Measurements from ENCODE around the gene PARD3. TPM values are rescaled to one million over a fixed set of nuclear protein-coding genes. Genes with fewer than 3 reads are reported as not detected.

Gene PARD3
- total RNA-seq, 1 donor from 2014 or later: 76.4 TPM

DNA sequence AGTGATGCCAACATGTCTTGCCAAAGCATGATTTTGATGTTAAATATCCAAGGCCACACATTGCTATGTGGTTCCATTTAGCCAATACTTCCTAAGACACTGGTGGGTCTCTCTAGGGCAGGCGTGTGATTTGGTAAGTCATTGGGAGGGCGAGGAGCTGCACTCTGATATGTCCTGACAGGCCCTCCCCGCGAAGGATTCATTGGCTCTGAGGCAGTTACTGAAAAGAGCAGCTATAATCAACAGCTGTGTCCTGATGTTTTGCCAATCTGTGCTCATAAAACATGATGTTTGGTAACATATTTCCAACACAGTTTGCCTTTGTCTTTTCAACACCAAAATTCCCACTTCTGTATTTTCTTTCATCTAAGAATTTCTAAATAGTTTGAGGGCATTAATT is 646.7 kb downstream of the PARD3 start:
- Histone ChIP-seq H3K27me3 (ENCODE audit: control insufficient read depth, insufficient read depth, low read length) (no peaks in the 10 kb centered on the region), H3K36me3 (ENCODE audit: control insufficient read depth, insufficient read depth, low read length) (no peaks in the 10 kb centered on the region), H3K4me3 (ENCODE audit: low read depth, low read length) (no peak overlapping the region)
- TF ChIP-seq, protein P1, sequence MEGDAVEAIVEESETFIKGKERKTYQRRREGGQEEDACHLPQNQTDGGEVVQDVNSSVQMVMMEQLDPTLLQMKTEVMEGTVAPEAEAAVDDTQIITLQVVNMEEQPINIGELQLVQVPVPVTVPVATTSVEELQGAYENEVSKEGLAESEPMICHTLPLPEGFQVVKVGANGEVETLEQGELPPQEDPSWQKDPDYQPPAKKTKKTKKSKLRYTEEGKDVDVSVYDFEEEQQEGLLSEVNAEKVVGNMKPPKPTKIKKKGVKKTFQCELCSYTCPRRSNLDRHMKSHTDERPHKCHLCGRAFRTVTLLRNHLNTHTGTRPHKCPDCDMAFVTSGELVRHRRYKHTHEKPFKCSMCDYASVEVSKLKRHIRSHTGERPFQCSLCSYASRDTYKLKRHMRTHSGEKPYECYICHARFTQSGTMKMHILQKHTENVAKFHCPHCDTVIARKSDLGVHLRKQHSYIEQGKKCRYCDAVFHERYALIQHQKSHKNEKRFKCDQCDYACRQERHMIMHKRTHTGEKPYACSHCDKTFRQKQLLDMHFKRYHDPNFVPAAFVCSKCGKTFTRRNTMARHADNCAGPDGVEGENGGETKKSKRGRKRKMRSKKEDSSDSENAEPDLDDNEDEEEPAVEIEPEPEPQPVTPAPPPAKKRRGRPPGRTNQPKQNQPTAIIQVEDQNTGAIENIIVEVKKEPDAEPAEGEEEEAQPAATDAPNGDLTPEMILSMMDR (IDR thresholded peaks at IDR 0.05; ENCODE audit: insufficient read depth, low read length, poor library complexity, severe bottlenecking): no peak
- DNase-seq (ENCODE audit: low read depth): no peak

- TF ChIP-seq, protein P1 (IDR thresholded peaks at IDR 0.05; ENCODE audit: insufficient read depth, low read length, poor library complexity, severe bottlenecking): no peak
- Histone ChIP-seq H3K36me3 (ENCODE audit: control insufficient read depth, insufficient read depth, low read length) (no peaks in the 10 kb centered on the region), H3K27me3 (ENCODE audit: control insufficient read depth, insufficient read depth, low read length) (no peaks in the 10 kb centered on the region), H3K4me3 (ENCODE audit: low read depth, low read length) (no peak overlapping the region)
- no peak for DNase-seq (ENCODE audit: low read depth)
These were observed 648.3 kb downstream of the PARD3 start for GRCh38 chr10:34166823-34167222.

DNA sequence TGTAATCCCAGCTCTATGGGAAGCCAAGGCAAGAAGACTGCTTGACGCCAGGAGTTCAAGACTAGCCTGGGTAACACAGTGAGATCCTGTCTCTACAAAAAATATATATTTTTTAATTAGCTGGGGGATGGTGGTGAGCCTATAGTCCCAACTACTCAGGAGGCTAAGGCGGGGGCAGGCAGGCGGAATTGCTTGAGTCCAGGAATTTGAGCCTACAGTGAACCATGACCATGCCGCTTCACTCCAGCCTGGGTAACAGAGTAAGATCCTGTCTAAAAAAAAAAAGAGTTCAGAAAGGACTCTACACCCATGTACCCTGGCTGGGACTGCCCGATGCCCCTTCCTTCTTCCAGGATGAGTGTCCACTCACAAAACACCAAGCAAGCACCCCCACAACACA is 648.7 kb downstream of the PARD3 start:
- Histone ChIP-seq H3K27me3 (ENCODE audit: control insufficient read depth, insufficient read depth, low read length) (no peaks in the 10 kb centered on the region), H3K4me3 (ENCODE audit: low read depth, low read length) (no peak overlapping the region), H3K36me3 (ENCODE audit: control insufficient read depth, insufficient read depth, low read length) (no peaks in the 10 kb centered on the region)
- TF ChIP-seq, protein P1 (IDR thresholded peaks at IDR 0.05; ENCODE audit: insufficient read depth, low read length, poor library complexity, severe bottlenecking): no peak
- DNase-seq (ENCODE audit: low read depth): no peak

DNA sequence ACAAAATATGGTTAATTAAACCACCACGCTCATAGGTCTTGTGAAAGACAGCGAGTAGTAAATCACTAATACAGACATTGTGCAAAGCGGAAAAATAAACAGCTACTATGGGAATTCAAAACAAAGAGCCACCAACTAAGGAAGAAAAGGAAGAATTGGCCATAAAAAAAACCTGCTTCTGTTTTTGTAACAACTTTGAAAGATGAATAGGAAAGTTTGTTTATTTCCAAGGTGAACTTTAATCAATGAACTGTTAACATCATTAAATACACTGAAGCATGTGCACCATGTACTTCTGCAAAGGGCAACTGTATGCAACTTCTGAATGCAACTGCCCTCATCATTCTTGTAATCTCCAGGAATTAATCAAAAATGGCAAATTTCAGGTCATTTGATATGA is 651.1 kb downstream of the PARD3 start:
- no peak for DNase-seq (ENCODE audit: low read depth)
- TF ChIP-seq, protein P1 (IDR thresholded peaks at IDR 0.05; ENCODE audit: insufficient read depth, low read length, poor library complexity, severe bottlenecking): no peak
- Histone ChIP-seq H3K4me3 (ENCODE audit: low read depth, low read length) (no peak overlapping the region), H3K36me3 (ENCODE audit: control insufficient read depth, insufficient read depth, low read length) (no peaks in the 10 kb centered on the region), H3K27me3 (ENCODE audit: control insufficient read depth, insufficient read depth, low read length) (no peaks in the 10 kb centered on the region)

DNA sequence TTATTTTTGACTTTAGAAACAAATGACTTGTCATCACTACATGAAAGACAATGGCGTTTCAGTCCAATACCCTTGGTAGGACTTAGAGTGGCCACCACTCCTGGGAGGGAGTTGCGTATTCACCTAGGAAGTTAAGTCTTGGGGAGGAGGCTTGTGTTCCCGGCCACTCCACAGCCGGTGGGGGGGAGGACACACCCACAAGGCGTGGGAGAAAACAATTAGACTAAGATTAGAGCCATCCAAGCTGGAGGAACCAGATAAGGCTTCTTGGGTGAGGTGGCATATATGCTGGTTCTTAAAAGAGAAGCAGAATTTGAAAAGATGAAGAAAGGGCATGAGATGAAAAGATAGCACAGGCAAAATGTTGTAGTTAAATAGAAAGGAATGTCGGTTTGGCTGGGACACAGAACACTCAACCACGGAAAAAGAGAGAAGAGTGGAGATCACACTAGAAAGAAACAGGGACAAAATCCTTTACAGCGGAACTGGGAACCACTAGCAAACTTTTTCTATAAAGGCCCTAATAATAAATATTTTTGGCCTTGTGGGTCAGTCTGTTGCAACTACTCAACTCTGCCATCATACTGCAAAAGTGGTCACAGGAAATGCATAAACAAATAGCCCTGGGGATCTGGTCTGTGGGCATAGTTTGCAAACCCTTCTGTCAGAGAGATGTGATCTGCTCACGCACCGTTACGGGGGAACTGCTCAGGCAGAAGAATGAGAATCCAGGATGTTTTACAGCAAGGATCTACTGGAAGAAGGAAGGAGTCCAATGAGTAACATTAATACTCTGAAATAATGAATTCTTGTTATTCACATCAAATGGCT is 651.8 kb downstream of the PARD3 start:
- DNase-seq (ENCODE audit: low read depth): no peak
- Histone ChIP-seq H3K27me3 (ENCODE audit: control insufficient read depth, insufficient read depth, low read length) (no peaks in the 10 kb centered on the region), H3K4me3 (ENCODE audit: low read depth, low read length) (no peak overlapping the region), H3K36me3 (ENCODE audit: control insufficient read depth, insufficient read depth, low read length) (no peaks in the 10 kb centered on the region)
- TF ChIP-seq, protein P1 (IDR thresholded peaks at IDR 0.05; ENCODE audit: insufficient read depth, low read length, poor library complexity, severe bottlenecking): no peak

Measured in kidney epithelial cell (primary cell).